Mesenchymal stem cell (in vitro differentiated cells and primary cell): Measurements from ENCODE around the gene MSH5.
A peak's percentile ranks its signal among the peaks of the same experiment; 100 is the strongest.

ENCODE experiments used
- DNase-seq: peaks from one replicate; pipeline ENCODE4 v3.0.0-alpha.2; 2013
- H2AFZ ChIP-seq: one replicate; pipeline ENCODE4 v1.6.1; 2013; ENCODE audit warnings: low read depth, mild to moderate bottlenecking, control low read depth, inconsistent platforms, low read length, moderate library complexity
- H2AK5ac ChIP-seq: 2 replicates; pipeline ENCODE4 v1.6.1; 2013; ENCODE audit warnings: low read length, moderate library complexity, mild to moderate bottlenecking, inconsistent platforms; ENCODE audit not compliant: severe bottlenecking
- H2BK120ac ChIP-seq: one replicate; pipeline ENCODE4 v1.6.1; 2013; ENCODE audit warnings: low read depth, mild to moderate bottlenecking, inconsistent platforms, low read length, moderate library complexity
- H2BK12ac ChIP-seq, 2 experiments: one replicate each; pipeline ENCODE4 v1.6.1; 2013; ENCODE audit warnings: inconsistent platforms in 2 of 2, low read length in 2 of 2, mild to moderate bottlenecking in 2 of 2, moderate library complexity in 2 of 2, control low read depth in 1 of 2
- H2BK15ac ChIP-seq: one replicate; pipeline ENCODE4 v1.6.1; 2013; ENCODE audit warnings: mild to moderate bottlenecking, low read depth, inconsistent platforms; ENCODE audit not compliant: poor library complexity, severe bottlenecking
- H2BK5ac ChIP-seq: 2 replicates; pipeline ENCODE4 v1.6.1; 2013; ENCODE audit warnings: low read depth, mild to moderate bottlenecking, low read length, control low read depth, inconsistent platforms; ENCODE audit not compliant: poor library complexity, severe bottlenecking
- H3K14ac ChIP-seq, 2 experiments: one replicate each; pipeline ENCODE4 v1.6.1; 2013; ENCODE audit warnings: inconsistent platforms in 2 of 2, low read length in 2 of 2, control low read depth in 1 of 2, mild to moderate bottlenecking in 1 of 2, moderate library complexity in 1 of 2
- H3K18ac ChIP-seq, 2 experiments: one replicate each; pipeline ENCODE4 v1.6.1; 2013; ENCODE audit warnings: inconsistent platforms in 2 of 2, low read length in 2 of 2, control low read depth in 1 of 2, low read depth in 1 of 2, mild to moderate bottlenecking in 1 of 2
- H3K23ac ChIP-seq, 2 experiments: one replicate each; pipeline ENCODE4 v1.6.1; 2013; ENCODE audit warnings: inconsistent platforms in 2 of 2, low read length in 2 of 2, mild to moderate bottlenecking in 2 of 2, moderate library complexity in 2 of 2, control low read depth in 1 of 2
- H3K27ac ChIP-seq: 2 replicates; pipeline ENCODE4 v1.5.1; 2013; ENCODE audit warnings: mild to moderate bottlenecking, moderate library complexity, low read length, control low read depth, inconsistent platforms; ENCODE audit not compliant: poor library complexity, severe bottlenecking
- H3K27me3 ChIP-seq, 2 experiments: 2 replicates each; pipeline versions ENCODE4 v1.6.1 to v1.7.0; 2013; ENCODE audit warnings: low read length in 2 of 2, mild to moderate bottlenecking in 2 of 2, moderate library complexity in 2 of 2, control low read depth in 1 of 2, inconsistent platforms in 1 of 2; ENCODE audit not compliant: control insufficient read depth in 1 of 2, insufficient read depth in 1 of 2
- H3K36me3 ChIP-seq, 2 experiments: 2 replicates each; pipeline versions ENCODE4 v1.6.1 to v1.7.0; 2013; ENCODE audit warnings: low read length in 2 of 2, control low read depth in 1 of 2, inconsistent platforms in 1 of 2, low read depth in 1 of 2, mild to moderate bottlenecking in 1 of 2; ENCODE audit not compliant: insufficient read depth in 2 of 2, control insufficient read depth in 1 of 2
- H3K4ac ChIP-seq, 2 experiments: one replicate each; pipeline ENCODE4 v1.6.1; 2013; ENCODE audit warnings: inconsistent platforms in 2 of 2, low read length in 2 of 2, mild to moderate bottlenecking in 2 of 2, moderate library complexity in 2 of 2, control low read depth in 1 of 2, low read depth in 1 of 2
- H3K4me1 ChIP-seq: 2 replicates; pipeline ENCODE4 v1.6.1; 2013; ENCODE audit warnings: low read depth, low read length, control low read depth; ENCODE audit not compliant: control insufficient read depth, insufficient read depth
- H3K4me2 ChIP-seq: 2 replicates; pipeline ENCODE4 v1.6.1; 2013; ENCODE audit warnings: low read length, mild to moderate bottlenecking, inconsistent platforms; ENCODE audit not compliant: poor library complexity, severe bottlenecking
- H3K4me3 ChIP-seq, 2 experiments: 2 replicates each; pipeline versions ENCODE4 v1.5.1 to v1.7.0; 2013; ENCODE audit warnings: low read length in 2 of 2, mild to moderate bottlenecking in 2 of 2, control low read depth in 1 of 2, low read depth in 1 of 2; ENCODE audit not compliant: insufficient read depth in 1 of 2
- H3K79me1 ChIP-seq: replicated peaks from 2 replicates; pipeline ENCODE4 v1.6.1; 2013; ENCODE audit warnings: mild to moderate bottlenecking, control low read depth, low read length, inconsistent platforms; ENCODE audit not compliant: poor library complexity, severe bottlenecking
- H3K9ac ChIP-seq: 2 replicates; pipeline ENCODE4 v1.7.0; 2013; ENCODE audit warnings: mild to moderate bottlenecking, low read length, moderate library complexity
- H3K9me3 ChIP-seq: 2 replicates; pipeline ENCODE4 v1.7.0; 2013; ENCODE audit warnings: mild to moderate bottlenecking, low read length; ENCODE audit not compliant: control insufficient read depth
- H4K8ac ChIP-seq: one replicate; pipeline ENCODE4 v1.6.1; 2013; ENCODE audit warnings: inconsistent platforms, mild to moderate bottlenecking, low read length, moderate library complexity
- H4K91ac ChIP-seq: one replicate; pipeline ENCODE4 v1.6.1; 2013; ENCODE audit warnings: mild to moderate bottlenecking, low read length, inconsistent platforms
- WGBS: methylation state at CpG from one replicate; pipeline ENCODE4 v1.1.7; 2013; ENCODE audit warnings: mixed read lengths; 5-methylcytosine and 5-hydroxymethylcytosine counted together

Gene MSH5

DNA sequence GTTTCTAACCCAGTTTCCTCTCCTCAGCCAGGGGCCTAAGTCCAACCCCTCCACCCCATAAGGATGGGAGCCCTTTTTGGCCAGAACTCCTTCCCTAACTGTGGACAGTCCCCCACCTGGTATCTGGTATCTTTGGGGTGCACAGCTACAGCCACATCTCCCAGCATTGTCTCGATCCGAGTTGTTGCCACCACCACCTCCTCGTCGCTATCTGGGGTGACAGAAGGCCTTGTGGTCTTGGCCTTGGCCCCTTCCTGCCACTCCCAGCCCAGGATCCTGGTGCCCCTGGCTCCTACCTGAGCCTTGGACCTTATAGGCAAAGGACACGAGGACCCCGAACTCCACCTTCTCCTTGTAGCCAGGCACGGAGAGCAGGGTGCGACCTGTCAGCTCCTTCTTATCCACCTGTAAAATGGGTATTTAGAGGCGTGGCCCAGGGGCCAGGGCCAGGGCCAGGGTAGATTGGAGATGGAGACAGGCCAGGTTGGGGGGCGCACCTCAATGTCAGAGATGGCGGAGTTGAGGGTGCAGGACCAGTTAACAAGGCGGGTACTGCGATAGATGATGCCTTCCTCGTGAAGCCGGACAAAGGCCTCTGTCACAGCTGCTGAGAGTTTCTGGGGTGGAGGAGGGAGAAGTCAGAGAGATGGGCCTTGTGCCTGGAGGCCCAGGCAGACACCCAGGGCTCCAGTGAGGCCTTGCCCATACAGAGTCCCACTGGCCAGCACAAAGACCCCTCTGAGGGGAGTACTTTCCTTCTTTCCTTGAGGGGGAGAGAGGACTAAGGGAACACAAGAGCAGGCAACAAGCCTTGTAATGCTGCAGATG lies 44.5 kb downstream of the MSH5 start:
- Histone ChIP-seq H3K4ac (no peak overlapping the region), H2BK5ac (no peak overlapping the region), H3K9me3 (no peaks in the 10 kb centered on the region), H3K23ac (no peak overlapping the region), H4K91ac (no peak overlapping the region), H3K27me3 (no peaks in the 10 kb centered on the region), H2AK5ac (no peak overlapping the region), H2BK15ac (no peak overlapping the region), H3K14ac (no peak overlapping the region), H3K18ac (no peak overlapping the region), H3K4me2 (no peak overlapping the region), H3K79me1 (peaks cover 18% of the 10 kb centered on the region), H2AFZ (no peak overlapping the region), H3K4me1 (no peaks in the 10 kb centered on the region), H2BK120ac (no peak overlapping the region), H3K36me3 (peaks cover 74 to 82% of the 10 kb centered on the region in 2 experiments), H2BK12ac (no peak overlapping the region), H3K27ac (no peak overlapping the region), H3K9ac (no peak overlapping the region), H4K8ac (no peak overlapping the region), H3K4me3 (no peak overlapping the region)
- no peak for DNase-seq
- 98% methylated on average over 15 of the region's 15 CpGs for WGBS

DNA sequence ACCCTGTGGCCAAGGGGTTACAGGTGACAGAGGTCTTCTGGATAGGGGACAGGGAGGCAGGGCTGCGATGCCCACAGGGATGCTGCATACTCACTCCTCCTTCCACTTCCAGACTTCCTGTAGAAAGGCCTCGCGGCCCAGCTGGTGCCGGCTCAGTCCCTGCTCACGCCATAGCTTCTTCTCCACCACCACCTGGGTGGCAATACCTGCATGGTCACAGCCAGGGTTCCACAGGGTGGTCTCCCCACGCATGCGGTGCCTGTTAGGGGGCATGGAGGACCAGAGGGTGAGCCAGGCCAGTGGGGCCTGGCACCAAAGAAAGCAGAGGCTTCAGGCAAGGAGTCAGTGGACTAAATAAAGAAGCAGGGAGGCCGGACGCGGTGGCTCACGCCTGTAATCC lies 45.7 kb downstream of the MSH5 start:
- Histone ChIP-seq H4K8ac (no peak overlapping the region), H2BK12ac (no peak overlapping the region), H3K18ac (no peak overlapping the region), H3K23ac (no peak overlapping the region), H4K91ac (no peak overlapping the region), H3K9me3 (no peaks in the 10 kb centered on the region), H3K9ac (no peak overlapping the region), H3K27me3 (no peaks in the 10 kb centered on the region), H3K27ac (no peak overlapping the region), H3K14ac (no peak overlapping the region), H3K79me1 (peaks cover 19% of the 10 kb centered on the region), H3K4ac (no peak overlapping the region), H2BK5ac (no peak overlapping the region), H2AK5ac (no peak overlapping the region), H3K36me3 (peaks cover 72 to 74% of the 10 kb centered on the region in 2 experiments), H2AFZ (no peak overlapping the region), H3K4me2 (no peak overlapping the region), H2BK120ac (no peak overlapping the region), H2BK15ac (no peak overlapping the region), H3K4me1 (no peaks in the 10 kb centered on the region), H3K4me3 (no peak overlapping the region)
- WGBS, result 97% methylated on average over 11 of the region's 11 CpGs
- no peak for DNase-seq

DNA sequence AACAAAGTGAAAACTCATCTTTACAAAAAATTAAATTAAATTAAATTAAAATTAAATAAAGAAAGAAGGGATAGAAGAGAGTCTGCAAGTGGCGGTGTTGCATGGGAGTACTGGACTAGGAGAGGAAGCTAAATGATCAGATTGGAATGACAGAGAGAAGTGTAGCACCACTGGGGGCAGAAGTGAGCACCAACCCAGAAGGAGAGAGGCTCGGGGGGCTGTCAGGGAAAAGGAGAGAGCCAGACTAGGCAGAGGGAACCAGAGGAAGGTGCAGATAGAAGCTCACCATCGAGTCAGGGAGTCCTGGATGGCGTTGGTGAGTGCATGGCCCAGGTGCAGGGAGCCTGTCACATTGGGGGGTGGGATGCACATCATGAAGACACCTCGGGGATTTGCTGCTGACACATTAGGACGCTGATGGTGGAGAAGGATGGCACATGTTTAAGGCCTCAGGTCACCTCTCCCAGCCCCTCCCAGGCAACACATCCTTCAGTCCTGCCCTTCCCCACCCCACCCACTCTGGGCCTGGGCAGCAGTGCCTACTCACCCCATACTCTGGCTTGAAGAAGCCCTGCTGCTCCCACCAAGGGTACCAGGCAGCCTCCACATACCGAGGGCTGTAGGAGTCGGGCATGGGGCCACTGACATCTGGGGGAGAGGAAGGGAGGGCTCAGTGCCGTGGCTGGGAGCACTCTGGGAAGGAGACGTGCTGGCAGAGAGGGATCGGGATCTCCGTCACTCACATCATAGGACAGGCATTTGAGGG lies 51.7 kb downstream of the MSH5 start:
- no peak overlapping the region for H3K23ac ChIP-seq
- H3K14ac ChIP-seq, result no peak overlapping the region
- H2BK12ac ChIP-seq, result no peak overlapping the region
- no peak overlapping the region for H3K9ac ChIP-seq
- no peak overlapping the region for H2AFZ ChIP-seq
- H3K4me1 ChIP-seq, result peaks cover 15% of the 10 kb centered on the region
- H2BK15ac ChIP-seq, result no peak overlapping the region
- H3K4ac ChIP-seq, result no peak overlapping the region
- H3K27ac ChIP-seq, result no peak overlapping the region
- H3K36me3 ChIP-seq, result peaks cover 37% of the 10 kb centered on the region in 2 experiments
- H2BK5ac ChIP-seq, result no peak overlapping the region
- 69% methylated on average over 12 of the region's 12 CpGs for WGBS
- H4K8ac ChIP-seq, result peak overlapping the region; percentile 12
- no peak overlapping the region for H4K91ac ChIP-seq
- H2AK5ac ChIP-seq, result no peak overlapping the region
- H3K4me2 ChIP-seq, result no peak overlapping the region
- no peak overlapping the region for H3K4me3 ChIP-seq
- H3K18ac ChIP-seq, result no peak overlapping the region
- peak; percentile 72 for DNase-seq
- peaks cover 12% of the 10 kb centered on the region for H3K79me1 ChIP-seq
- no peaks in the 10 kb centered on the region for H3K9me3 ChIP-seq
- H2BK120ac ChIP-seq, result no peak overlapping the region
- no peaks in the 10 kb centered on the region for H3K27me3 ChIP-seq

DNA sequence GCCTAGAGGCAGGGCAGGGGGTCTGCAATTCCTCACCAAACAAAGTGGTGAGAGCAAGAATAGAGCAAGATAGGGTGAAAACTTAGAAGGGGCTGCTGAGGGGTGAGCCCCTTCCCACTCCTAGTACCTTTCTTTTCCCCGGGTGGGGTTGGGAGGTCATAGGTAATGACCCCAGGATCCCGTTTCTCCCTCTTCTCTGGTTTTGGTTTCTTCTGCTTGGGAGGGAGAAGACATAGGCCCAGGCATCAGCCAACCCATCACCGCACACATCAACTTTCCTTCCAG lies 52.2 kb downstream of the MSH5 start:
- H2AFZ ChIP-seq, result no peak overlapping the region
- H3K36me3 ChIP-seq, result peaks cover 37 to 38% of the 10 kb centered on the region in 2 experiments
- H3K4me1 ChIP-seq, result peaks cover 15% of the 10 kb centered on the region
- H2BK5ac ChIP-seq, result no peak overlapping the region
- no peak overlapping the region for H2BK15ac ChIP-seq
- DNase-seq, result no peak
- no peak overlapping the region for H4K8ac ChIP-seq
- no peak overlapping the region for H3K4me3 ChIP-seq
- H2AK5ac ChIP-seq, result no peak overlapping the region
- H2BK12ac ChIP-seq, result no peak overlapping the region
- no peak overlapping the region for H3K23ac ChIP-seq
- no peak overlapping the region for H3K18ac ChIP-seq
- H3K9ac ChIP-seq, result no peak overlapping the region
- H2BK120ac ChIP-seq, result no peak overlapping the region
- H3K4ac ChIP-seq, result no peak overlapping the region
- H3K79me1 ChIP-seq, result peaks cover 12% of the 10 kb centered on the region
- no peak overlapping the region for H3K27ac ChIP-seq
- no peak overlapping the region for H4K91ac ChIP-seq
- no peak overlapping the region for H3K4me2 ChIP-seq
- 100% methylated on average over 1 of the region's 3 CpGs for WGBS
- H3K14ac ChIP-seq, result no peak overlapping the region
- no peaks in the 10 kb centered on the region for H3K9me3 ChIP-seq
- no peaks in the 10 kb centered on the region for H3K27me3 ChIP-seq
